Measurements from ENCODE around the gene MPO. TPM values are rescaled to one million over a fixed set of nuclear protein-coding genes. Genes with fewer than 3 reads are reported as not detected.

The MPO gene
- polyA plus RNA-seq, 1 experiment: not detected

GRCh38 chr17:58253082-58253481, 27.7 kb downstream of the MPO start:
- peaks cover 7% of the 10 kb centered on the region for H3K27me3 ChIP-seq (ENCODE audit: control insufficient read depth, insufficient read depth, low read length)
- no peak overlapping the region for H3K4me3 ChIP-seq (ENCODE audit: low read depth, low read length)
- no peaks in the 10 kb centered on the region for H3K36me3 ChIP-seq (ENCODE audit: control insufficient read depth, insufficient read depth, low read length)
- no peak for DNase-seq (ENCODE audit: low read depth)
- CTCF ChIA-PET: no interaction called here
- POLR2A ChIA-PET: no interaction called here
- no peak for TF ChIP-seq CTCF (IDR thresholded peaks at IDR 0.05; ENCODE audit: insufficient read depth, low read depth, low read length)

GRCh38 chr17:58252141-58252540, 28.6 kb downstream of the MPO start:
- H3K36me3 ChIP-seq (ENCODE audit: control insufficient read depth, insufficient read depth, low read length): no peaks in the 10 kb centered on the region
- no peak overlapping the region for H3K4me3 ChIP-seq (ENCODE audit: low read depth, low read length)
- ChIA-PET POLR2A (no interaction called here), CTCF (no interaction called here)
- TF ChIP-seq CTCF (IDR thresholded peaks at IDR 0.05; ENCODE audit: insufficient read depth, low read depth, low read length): no peak
- no peak for DNase-seq (ENCODE audit: low read depth)
- H3K27me3 ChIP-seq (ENCODE audit: control insufficient read depth, insufficient read depth, low read length): peaks cover 7% of the 10 kb centered on the region

GRCh38 chr17:58250344-58251011, 30.3 kb downstream of the MPO start:
- no peak for TF ChIP-seq CTCF (IDR thresholded peaks at IDR 0.05; ENCODE audit: insufficient read depth, low read depth, low read length)
- ChIA-PET CTCF (interaction anchor here (0.6 to 4.5 kb wide), 26 partner anchors 8 to 209 kb away, joined by 3 to 50 read pairs (median 4); partner anchors contain the start of genes LPO, MKS1 and RNF43), POLR2A (no interaction called here)
- Histone ChIP-seq H3K36me3 (ENCODE audit: control insufficient read depth, insufficient read depth, low read length) (no peaks in the 10 kb centered on the region), H3K4me3 (ENCODE audit: low read depth, low read length) (no peak overlapping the region), H3K27me3 (ENCODE audit: control insufficient read depth, insufficient read depth, low read length) (peaks cover 7% of the 10 kb centered on the region)
- no peak for DNase-seq (ENCODE audit: low read depth)

GRCh38 chr17:58249270-58250133, 31.2 kb downstream of the MPO start:
- Histone ChIP-seq H3K4me3 (ENCODE audit: low read depth, low read length) (peak overlapping the region; percentile 55), H3K27me3 (ENCODE audit: control insufficient read depth, insufficient read depth, low read length) (peaks cover 6% of the 10 kb centered on the region), H3K36me3 (ENCODE audit: control insufficient read depth, insufficient read depth, low read length) (no peaks in the 10 kb centered on the region)
- no peak for DNase-seq (ENCODE audit: low read depth)
- TF ChIP-seq CTCF (IDR thresholded peaks at IDR 0.05; ENCODE audit: insufficient read depth, low read depth, low read length): peak; percentile 94
- POLR2A ChIA-PET: no interaction called here
- CTCF ChIA-PET: interaction anchor here (0.6 to 4.5 kb wide), 36 partner anchors 8 to 208 kb away, joined by 3 to 50 read pairs (median 4); partner anchors contain the start of genes LPO, MKS1, RNF43 and SUPT4H1

- POLR2A ChIA-PET: no interaction called here
- Histone ChIP-seq H3K4me3 (ENCODE audit: low read depth, low read length) (peak overlapping the region; percentile 55; the same call in 1 of the 2 replicates), H3K36me3 (ENCODE audit: control insufficient read depth, insufficient read depth, low read length) (no peaks in the 10 kb centered on the region), H3K27me3 (ENCODE audit: control insufficient read depth, insufficient read depth, low read length) (peaks cover 7% of the 10 kb centered on the region)
- DNase-seq (ENCODE audit: low read depth): no peak
- CTCF ChIA-PET: interaction anchor here (0.6 to 4.5 kb wide), 20 partner anchors 9 to 201 kb away, joined by 3 to 50 read pairs (median 4); partner anchors contain the start of genes LPO, RNF43 and SUPT4H1
- TF ChIP-seq CTCF (IDR thresholded peaks at IDR 0.05; ENCODE audit: insufficient read depth, low read depth, low read length): no peak
Observed at GRCh38 chr17:58248955-58249269, 31.8 kb downstream of the MPO start.
